Omental fat pad (tissue), 4 donors: ENCODE data around the gene LYRM2. TPM values are rescaled to one million over a fixed set of nuclear protein-coding genes. Genes with fewer than 3 reads are reported as not detected.

ENCODE experiments used
- ATAC-seq: fragments of 150-250 bp; one replicate; pipeline ENCODE4 v1.9.1; 2016; ENCODE audit warnings: mild to moderate bottlenecking, moderate library complexity; ENCODE audit not compliant: low FRiP score
- DNase-seq: peaks from one replicate; pipeline ENCODE4 v3.0.0-alpha.2; 2019; ENCODE audit warnings: low spot score
- total RNA-seq, 4 donors: library from RNA; depleted of rRNA; stranded (reverse); fragments of >200 nt; gene quantifications; one replicate each; pipeline ENCODE4 v1.1.0, GENCODE V29; 2016
- TF ChIP-seq, protein P1 (sequence below), 3 donors: fragments of 450-650 bp; IDR thresholded peaks; one replicate each; pipeline ENCODE4 v1.5.1; 2016 to 2017; ENCODE audit warnings: antibody characterized with exemption in 3 of 3, mild to moderate bottlenecking in 3 of 3, moderate library complexity in 2 of 3

Gene LYRM2
- total RNA-seq, 4 donors from 2014 or later: 12.7 to 21.3 (median 20.3) TPM

DNA sequence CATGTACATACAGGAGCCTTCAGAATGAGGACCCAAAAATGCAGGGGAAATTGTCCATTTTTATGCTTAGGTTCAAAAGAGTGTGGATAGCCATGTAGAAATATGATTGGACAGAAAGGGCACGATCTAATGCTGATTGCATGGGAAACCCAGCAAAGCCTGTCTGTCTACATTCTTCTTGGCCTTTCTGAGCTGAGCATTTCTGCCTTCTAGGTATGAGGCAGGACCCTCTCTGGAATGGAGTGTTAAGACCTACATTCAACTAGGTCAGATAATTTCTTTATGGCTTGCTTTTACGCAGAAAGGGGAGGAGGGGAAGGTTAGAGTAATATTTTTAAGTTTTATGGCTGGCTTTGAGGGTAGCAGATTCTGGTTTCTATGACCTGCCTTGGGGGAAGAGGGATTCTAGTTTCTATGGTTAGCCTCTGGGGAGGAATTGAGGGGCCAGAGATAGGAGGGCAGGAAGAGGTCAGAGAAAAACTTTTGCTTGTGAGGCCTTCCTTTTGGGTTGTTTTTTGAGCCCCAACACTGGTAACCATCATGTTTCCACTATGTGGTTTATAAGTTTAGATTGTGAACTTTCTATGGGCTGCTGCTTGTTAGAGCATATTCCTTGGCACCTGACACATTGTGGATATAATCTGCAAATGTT lies 63.5 kb downstream of the LYRM2 start:
- DNase-seq (no peak), ATAC-seq (no peak)
- TF ChIP-seq, protein P1, sequence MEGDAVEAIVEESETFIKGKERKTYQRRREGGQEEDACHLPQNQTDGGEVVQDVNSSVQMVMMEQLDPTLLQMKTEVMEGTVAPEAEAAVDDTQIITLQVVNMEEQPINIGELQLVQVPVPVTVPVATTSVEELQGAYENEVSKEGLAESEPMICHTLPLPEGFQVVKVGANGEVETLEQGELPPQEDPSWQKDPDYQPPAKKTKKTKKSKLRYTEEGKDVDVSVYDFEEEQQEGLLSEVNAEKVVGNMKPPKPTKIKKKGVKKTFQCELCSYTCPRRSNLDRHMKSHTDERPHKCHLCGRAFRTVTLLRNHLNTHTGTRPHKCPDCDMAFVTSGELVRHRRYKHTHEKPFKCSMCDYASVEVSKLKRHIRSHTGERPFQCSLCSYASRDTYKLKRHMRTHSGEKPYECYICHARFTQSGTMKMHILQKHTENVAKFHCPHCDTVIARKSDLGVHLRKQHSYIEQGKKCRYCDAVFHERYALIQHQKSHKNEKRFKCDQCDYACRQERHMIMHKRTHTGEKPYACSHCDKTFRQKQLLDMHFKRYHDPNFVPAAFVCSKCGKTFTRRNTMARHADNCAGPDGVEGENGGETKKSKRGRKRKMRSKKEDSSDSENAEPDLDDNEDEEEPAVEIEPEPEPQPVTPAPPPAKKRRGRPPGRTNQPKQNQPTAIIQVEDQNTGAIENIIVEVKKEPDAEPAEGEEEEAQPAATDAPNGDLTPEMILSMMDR (IDR thresholded peaks at IDR 0.05): no peak

DNA sequence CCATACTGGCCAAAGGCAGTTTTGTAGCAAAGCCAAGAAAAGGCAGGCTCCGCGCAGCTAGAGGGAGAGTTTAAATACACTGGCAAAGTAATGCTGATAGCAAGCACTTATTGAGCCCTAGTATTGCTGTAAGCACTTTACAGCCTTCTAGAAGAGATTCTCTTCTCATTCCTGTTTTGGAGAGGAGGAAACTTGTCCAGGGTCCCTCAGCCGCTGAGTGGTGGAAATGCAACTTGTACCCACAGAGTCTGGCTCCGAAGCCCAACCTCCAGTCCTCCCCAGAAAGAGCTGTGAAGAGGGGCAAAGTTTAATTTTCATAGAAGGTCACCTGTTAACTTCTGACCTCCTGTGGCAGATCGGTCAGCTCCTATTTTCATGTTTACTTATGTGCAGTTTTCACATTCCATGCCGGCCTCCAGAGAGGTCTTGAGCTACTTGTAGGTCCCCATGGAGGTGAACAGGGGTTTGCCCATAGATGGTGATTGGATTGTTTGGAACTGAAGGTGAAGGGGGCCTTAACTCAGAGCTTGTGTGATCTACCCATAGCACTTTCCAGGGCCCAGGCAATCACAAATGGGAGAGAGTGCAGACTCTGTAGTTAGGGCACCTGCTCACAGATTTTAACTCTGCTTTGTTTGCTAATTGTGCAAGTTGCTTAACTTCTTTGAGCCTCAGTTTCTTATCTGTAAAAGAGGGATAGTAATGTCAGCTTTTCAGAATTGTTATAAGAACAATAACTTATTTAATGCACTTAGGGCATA lies 70.7 kb downstream of the LYRM2 start:
- DNase-seq (no peak), ATAC-seq (no peak)
- TF ChIP-seq, protein P1 (IDR thresholded peaks at IDR 0.05): no peak

DNA sequence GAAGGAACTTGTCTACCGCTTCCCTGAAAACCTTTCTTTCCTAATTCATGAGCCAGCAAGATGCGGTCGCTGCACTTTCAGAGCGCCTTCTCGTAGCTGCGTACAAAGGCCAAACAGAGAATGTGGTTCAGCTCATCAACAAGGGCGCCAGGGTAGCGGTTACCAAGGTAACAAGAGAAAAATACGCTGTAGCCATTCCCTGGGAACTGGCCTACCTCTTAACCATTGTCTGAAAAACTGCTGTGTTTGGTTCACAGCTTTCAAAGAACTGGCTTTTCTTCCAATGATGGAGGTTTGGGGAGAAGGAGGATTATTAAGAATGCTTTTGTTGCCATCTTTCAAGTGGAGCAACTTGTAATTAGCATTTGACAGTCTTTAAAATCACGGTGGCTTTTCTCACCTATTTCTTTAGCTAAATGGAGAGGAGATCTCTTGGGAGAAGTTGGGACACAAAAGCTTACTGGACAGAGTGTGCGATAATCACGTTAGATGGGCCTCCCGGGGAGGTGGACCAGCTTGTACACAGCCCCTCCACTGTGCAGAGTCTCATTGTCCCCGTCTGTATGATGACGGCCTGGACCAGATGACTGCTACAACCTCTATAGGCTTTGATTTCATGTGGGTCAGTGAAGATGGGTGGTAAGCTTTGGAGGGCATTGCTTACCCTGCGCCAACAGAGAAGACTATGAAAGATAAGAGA lies 71.5 kb downstream of the LYRM2 start:
- DNase-seq: no peak
- TF ChIP-seq, protein P1 (IDR thresholded peaks at IDR 0.05): no peak
- ATAC-seq: no peak

DNA sequence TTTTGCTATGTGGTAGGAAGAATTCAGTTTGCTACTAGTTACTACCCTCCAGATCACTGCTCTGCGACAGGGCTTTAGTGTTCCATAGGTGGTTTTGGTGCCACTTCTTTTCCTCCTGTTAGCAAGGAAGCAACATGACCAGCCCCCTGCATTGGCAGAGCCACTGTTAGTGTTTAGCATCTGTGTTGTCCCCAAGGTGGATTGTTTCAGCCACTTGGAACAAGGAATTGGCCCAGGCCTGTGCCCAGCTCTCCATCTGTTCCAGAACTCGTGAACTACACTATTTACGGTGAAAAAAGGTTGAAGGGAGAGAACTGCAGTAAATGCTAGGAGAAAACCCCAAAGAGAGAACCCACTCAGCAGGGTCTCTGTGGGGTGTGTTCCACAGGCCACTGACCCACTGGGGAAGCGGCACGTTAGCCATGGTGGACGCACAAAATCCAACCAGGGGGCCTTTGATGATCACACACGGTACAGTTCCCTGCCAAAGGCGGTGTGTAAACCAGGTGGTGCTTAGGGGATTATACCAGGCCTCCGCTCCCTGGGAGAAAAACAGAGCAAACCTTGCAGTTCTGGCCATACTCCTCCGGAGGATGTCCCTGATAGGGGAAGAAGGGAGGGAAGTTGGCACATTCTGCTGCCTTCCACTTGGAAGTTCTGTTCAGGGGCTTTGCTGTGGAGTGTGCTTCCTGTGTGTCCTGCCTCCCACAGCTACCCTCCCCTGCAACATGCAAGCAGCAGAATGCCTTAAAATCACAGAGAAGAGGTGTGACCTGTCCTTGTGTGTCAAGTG lies 72.3 kb downstream of the LYRM2 start:
- TF ChIP-seq, protein P1 (IDR thresholded peaks at IDR 0.05): no peak
- DNase-seq (no peak), ATAC-seq (no peak)

DNA sequence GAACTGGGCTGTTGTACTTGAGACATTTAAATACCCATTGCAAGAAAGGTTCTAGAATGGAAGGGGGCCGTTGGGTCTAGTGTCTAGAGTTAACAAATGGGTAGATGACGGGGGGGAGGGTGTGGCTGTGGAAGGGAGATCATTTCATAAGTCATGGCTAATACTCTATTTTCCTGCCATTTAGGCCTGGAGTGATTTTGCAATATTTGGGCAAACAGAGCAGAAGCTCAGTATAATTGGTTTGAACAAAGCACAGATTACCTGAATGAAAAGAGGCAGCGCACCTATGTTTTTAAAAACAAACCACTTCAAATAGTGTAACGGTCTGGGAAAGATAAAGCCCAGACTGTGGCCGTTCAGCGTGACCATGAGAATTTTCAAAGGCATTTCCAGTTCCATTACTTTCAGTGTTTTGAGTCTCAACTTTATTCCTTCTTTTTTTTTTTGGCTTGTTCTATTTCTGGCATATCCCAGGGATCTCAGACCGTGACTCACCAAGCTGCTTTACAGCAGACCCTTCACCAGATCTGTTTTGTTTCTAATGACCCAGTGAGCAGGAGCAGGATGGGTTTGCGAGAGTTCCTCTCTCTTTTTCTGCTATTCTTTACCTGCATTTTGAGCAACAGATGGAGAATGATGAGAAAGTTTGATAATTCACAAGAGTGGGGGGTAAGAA lies 73.7 kb downstream of the LYRM2 start:
- TF ChIP-seq, protein P1 (IDR thresholded peaks at IDR 0.05): no peak
- ATAC-seq (no peak), DNase-seq (no peak)

DNA sequence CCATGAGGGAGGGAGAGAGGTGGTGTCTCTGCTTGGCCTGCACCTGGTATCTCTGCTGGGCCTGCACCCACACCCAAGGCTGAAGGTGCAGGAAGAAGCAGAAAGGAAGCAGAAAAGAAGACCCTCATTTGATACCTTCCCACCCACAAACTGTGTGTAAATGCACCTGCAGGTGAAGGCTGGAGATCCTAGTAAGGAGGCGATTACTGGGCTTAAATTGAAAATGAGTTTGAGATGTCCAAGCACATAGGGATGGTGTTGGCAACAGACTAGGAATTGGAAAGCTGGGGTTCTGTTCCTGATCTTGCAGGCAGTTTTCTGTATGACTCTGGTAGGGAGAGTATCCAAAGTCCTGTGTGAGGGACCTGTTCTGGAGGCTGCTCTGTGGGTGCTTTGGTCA lies 74.7 kb downstream of the LYRM2 start:
- DNase-seq (no peak), ATAC-seq (no peak)
- TF ChIP-seq, protein P1 (IDR thresholded peaks at IDR 0.05): no peak
